Measurements from ENCODE around the gene IL1RL2.

The IL1RL2 gene

GRCh38 chr2:102194609-102195268 is 7.9 kb downstream of the IL1RL2 start:
- CTCF ChIA-PET = interaction anchor here (0.8 to 0.9 kb wide), 2 partner anchors 9 to 46 kb away, joined by 3 to 4 read pairs; no protein-coding TSS in a partner anchor
- Mint-ChIP-seq H3K4me1 (peaks cover 10% of the 10 kb centered on the region), H3K36me3 (no peaks in the 10 kb centered on the region), H3K4me3 (no peak overlapping the region), H3K27me3 (peaks cover 18% of the 10 kb centered on the region), H3K9me3 (no peaks in the 10 kb centered on the region), H3K27ac (no peak overlapping the region)
- no peak for DNase-seq

- no peaks in the 10 kb centered on the region for H3K36me3 Mint-ChIP-seq
- H3K27me3 Mint-ChIP-seq = peaks cover 14% of the 10 kb centered on the region
- peaks cover 10% of the 10 kb centered on the region for H3K4me1 Mint-ChIP-seq
- CTCF ChIA-PET = interaction anchor here (2.0 kb wide), 1 partner anchor 29 kb away, joined by 5 read pairs; no protein-coding TSS in a partner anchor
- no peaks in the 10 kb centered on the region for H3K9me3 Mint-ChIP-seq
- no peak overlapping the region for H3K27ac Mint-ChIP-seq
- H3K4me3 Mint-ChIP-seq = no peak overlapping the region
- DNase-seq = no peak
These were observed 10.7 kb downstream of the IL1RL2 start for GRCh38 chr2:102197389-102198137.

- H3K9me3 Mint-ChIP-seq = peaks cover 2% of the 10 kb centered on the region
- peaks cover 9% of the 10 kb centered on the region for H3K27me3 Mint-ChIP-seq
- no peak for DNase-seq
- H3K4me1 Mint-ChIP-seq = peaks cover 10% of the 10 kb centered on the region
- no peak overlapping the region for H3K27ac Mint-ChIP-seq
- CTCF ChIA-PET = interaction anchor here (1.1 kb wide), 1 partner anchor 163 kb away, joined by 3 read pairs; no protein-coding TSS in a partner anchor
- no peak overlapping the region for H3K4me3 Mint-ChIP-seq
- no peaks in the 10 kb centered on the region for H3K36me3 Mint-ChIP-seq
These were observed 13.7 kb downstream of the IL1RL2 start for GRCh38 chr2:102200539-102200938.

GRCh38 chr2:102204638-102205037 is 17.8 kb downstream of the IL1RL2 start:
- H3K4me3 Mint-ChIP-seq = no peak overlapping the region
- H3K27ac Mint-ChIP-seq = no peak overlapping the region
- H3K27me3 Mint-ChIP-seq = peaks cover 2% of the 10 kb centered on the region
- peaks cover 2% of the 10 kb centered on the region for H3K9me3 Mint-ChIP-seq
- CTCF ChIA-PET = no interaction called here
- no peak for DNase-seq
- no peaks in the 10 kb centered on the region for H3K4me1 Mint-ChIP-seq
- no peaks in the 10 kb centered on the region for H3K36me3 Mint-ChIP-seq

- no peak overlapping the region for H3K4me3 Mint-ChIP-seq
- H3K27ac Mint-ChIP-seq = no peak overlapping the region
- no peaks in the 10 kb centered on the region for H3K4me1 Mint-ChIP-seq
- H3K36me3 Mint-ChIP-seq = no peaks in the 10 kb centered on the region
- peaks cover 2% of the 10 kb centered on the region for H3K9me3 Mint-ChIP-seq
- CTCF ChIA-PET = no interaction called here
- H3K27me3 Mint-ChIP-seq = no peaks in the 10 kb centered on the region
- no peak for DNase-seq
These were observed 20.0 kb downstream of the IL1RL2 start for GRCh38 chr2:102206666-102207341.

GRCh38 chr2:102208774-102209173 is 22.0 kb downstream of the IL1RL2 start:
- no peak for DNase-seq
- Mint-ChIP-seq H3K27me3 (no peaks in the 10 kb centered on the region), H3K27ac (no peak overlapping the region), H3K4me1 (no peaks in the 10 kb centered on the region), H3K9me3 (peaks cover 2% of the 10 kb centered on the region), H3K36me3 (no peaks in the 10 kb centered on the region), H3K4me3 (no peak overlapping the region)
- CTCF ChIA-PET = no interaction called here

- Mint-ChIP-seq H3K9me3 (peaks cover 1% of the 10 kb centered on the region), H3K27ac (no peak overlapping the region), H3K4me3 (no peak overlapping the region), H3K4me1 (no peaks in the 10 kb centered on the region), H3K27me3 (no peaks in the 10 kb centered on the region), H3K36me3 (no peaks in the 10 kb centered on the region)
- DNase-seq = no peak
- CTCF ChIA-PET = interaction anchor here (1.5 kb wide), 1 partner anchor 19 kb away, joined by 3 read pairs; no protein-coding TSS in a partner anchor
These were observed 22.7 kb downstream of the IL1RL2 start for GRCh38 chr2:102209474-102209873.

GRCh38 chr2:102217032-102217431 is 30.2 kb downstream of the IL1RL2 start:
- CTCF ChIA-PET = interaction anchor here (1.3 to 2.3 kb wide), 2 partner anchors 24 to 226 kb away, joined by 3 to 8 read pairs; no protein-coding TSS in a partner anchor
- no peaks in the 10 kb centered on the region for H3K27me3 Mint-ChIP-seq
- H3K27ac Mint-ChIP-seq = no peak overlapping the region
- DNase-seq = no peak
- no peak overlapping the region for H3K4me3 Mint-ChIP-seq
- peaks cover 19% of the 10 kb centered on the region for H3K4me1 Mint-ChIP-seq
- H3K36me3 Mint-ChIP-seq = peaks cover 26% of the 10 kb centered on the region
- H3K9me3 Mint-ChIP-seq = peaks cover 41% of the 10 kb centered on the region

- H3K27ac Mint-ChIP-seq = peak overlapping the region; percentile 38
- H3K4me3 Mint-ChIP-seq = no peak overlapping the region
- H3K9me3 Mint-ChIP-seq = no peaks in the 10 kb centered on the region
- CTCF ChIA-PET = interaction anchor here (0.9 to 1.7 kb wide), 3 partner anchors 27 to 225 kb away, joined by 3 to 5 read pairs (median 4); no protein-coding TSS in a partner anchor
- peaks cover 45% of the 10 kb centered on the region for H3K4me1 Mint-ChIP-seq
- H3K36me3 Mint-ChIP-seq = no peaks in the 10 kb centered on the region
- no peaks in the 10 kb centered on the region for H3K27me3 Mint-ChIP-seq
- no peak for DNase-seq
These were observed 38.3 kb downstream of the IL1RL2 start for GRCh38 chr2:102224824-102225739.

- H3K27ac Mint-ChIP-seq = peak overlapping the region; percentile 64
- no peak for DNase-seq
- no peaks in the 10 kb centered on the region for H3K36me3 Mint-ChIP-seq
- no peaks in the 10 kb centered on the region for H3K9me3 Mint-ChIP-seq
- CTCF ChIA-PET = interaction anchor here (0.7 to 1.7 kb wide), 5 partner anchors 9 to 234 kb away, joined by 3 to 5 read pairs (median 3); no protein-coding TSS in a partner anchor
- H3K27me3 Mint-ChIP-seq = no peaks in the 10 kb centered on the region
- no peak overlapping the region for H3K4me3 Mint-ChIP-seq
- H3K4me1 Mint-ChIP-seq = peaks cover 49% of the 10 kb centered on the region
These were observed 39.3 kb downstream of the IL1RL2 start for GRCh38 chr2:102226171-102226570.

GRCh38 chr2:102226612-102227391 is 40.0 kb downstream of the IL1RL2 start:
- CTCF ChIA-PET = interaction anchor here (0.7 to 1.7 kb wide), 4 partner anchors 8 to 234 kb away, joined by 3 to 5 read pairs (median 3); no protein-coding TSS in a partner anchor
- no peak overlapping the region for H3K4me3 Mint-ChIP-seq
- H3K36me3 Mint-ChIP-seq = peaks cover 2% of the 10 kb centered on the region
- peaks cover 3% of the 10 kb centered on the region for H3K27me3 Mint-ChIP-seq
- DNase-seq = no peak
- H3K27ac Mint-ChIP-seq = peak overlapping the region; percentile 78
- peaks cover 49% of the 10 kb centered on the region for H3K4me1 Mint-ChIP-seq
- peaks cover 3% of the 10 kb centered on the region for H3K9me3 Mint-ChIP-seq

GRCh38 chr2:102229141-102229769 is 42.4 kb downstream of the IL1RL2 start:
- CTCF ChIA-PET = interaction anchor here (0.5 kb wide), 1 partner anchor 135 kb away, joined by 3 read pairs; no protein-coding TSS in a partner anchor

More at GRCh38 chr2:102229141-102229769, 42.4 kb downstream of the IL1RL2 start:
- Mint-ChIP-seq H3K4me3 (no peak overlapping the region), H3K27ac (no peak overlapping the region), H3K9me3 (peaks cover 3% of the 10 kb centered on the region), H3K36me3 (peaks cover 2% of the 10 kb centered on the region), H3K4me1 (peaks cover 54% of the 10 kb centered on the region), H3K27me3 (peaks cover 3% of the 10 kb centered on the region)
- DNase-seq = no peak
